Thyroid gland (tissue), 4 donors: ENCODE results near the gene ANO2. TPM values are rescaled to one million over a fixed set of nuclear protein-coding genes. Genes with fewer than 3 reads are reported as not detected.

Experiments
- DNase-seq, 2 donors: peaks; one replicate each; pipeline ENCODE4 v3.0.0-alpha.2; 2019
- H3K27ac ChIP-seq, 3 donors: fragments of 200-600 bp; sonication (generic); 1 replicate in 2 of 3; 2 replicates in 1 of 3; pipeline ENCODE4 v1.5.1; 2016 to 2019; ENCODE audit warnings: mild to moderate bottlenecking in 1 of 3, moderate library complexity in 1 of 3
- H3K27me3 ChIP-seq: fragments of 200-600 bp; sonication (generic); one replicate; pipeline ENCODE4 v1.5.1; 2019
- H3K36me3 ChIP-seq, 2 donors: fragments of 200-600 bp; sonication (generic); one replicate each; pipeline ENCODE4 v1.5.1; 2016 to 2019
- H3K4me1 ChIP-seq, 2 donors: fragments of 200-600 bp; sonication (generic); one replicate each; pipeline ENCODE4 v1.5.1; 2017 to 2019
- H3K4me3 ChIP-seq, 3 donors: fragments of 200-600 bp; sonication (generic); replicated peaks in 1 of 3; 1 replicate in 2 of 3; 2 replicates in 1 of 3; pipeline ENCODE4 v1.5.1; 2016; ENCODE audit warnings: mild to moderate bottlenecking in 1 of 3
- H3K9me3 ChIP-seq: fragments of 200-600 bp; sonication (generic); one replicate; pipeline ENCODE4 v1.5.1; 2017
- CTCF ChIP-seq, 6 experiments: fragments of 200-600 bp in 3 of 6; fragments of 450-650 bp in 3 of 6; sonication (generic) in 3 of 6; IDR thresholded peaks; one replicate each; pipeline ENCODE4 v1.5.1; 2016 to 2019; ENCODE audit warnings: antibody characterized with exemption in 6 of 6, mild to moderate bottlenecking in 2 of 6, inconsistent platforms in 1 of 6, moderate library complexity in 1 of 6
- POLR2A ChIP-seq, 2 donors: fragments of 450-650 bp; IDR thresholded peaks; one replicate each; pipeline ENCODE4 v1.6.1; 2017; ENCODE audit warnings: antibody characterized with exemption in 2 of 2, mild to moderate bottlenecking in 2 of 2, moderate library complexity in 1 of 2
- WGBS, 2 donors: methylation state at CpG; one replicate each; pipeline ENCODE4 v1.1.5; 2017; 5-methylcytosine and 5-hydroxymethylcytosine counted together
- intact Hi-C: fragments of 100-400 bp; cut with DNase I; formaldehyde crosslinking; loops from one replicate; pipeline ENCODE4 v1.15.1; 2023
- total RNA-seq, 4 donors: library from RNA; depleted of rRNA; stranded (reverse); fragments of >200 nt; gene quantifications; one replicate each; pipeline ENCODE4 v1.2.3, GENCODE V29; 2016

Gene ANO2
- total RNA-seq, 4 donors from 2014 or later: 0.78 to 7.0 (median 2.2) TPM

GRCh38 chr12:5557906-5558305, 387.2 kb downstream of the ANO2 start:
- no peak for DNase-seq
- H3K4me1 ChIP-seq: no peaks in the 10 kb centered on the region
- WGBS, 2 donors: 34% methylated on average over 3 of the region's 4 CpGs

DNA sequence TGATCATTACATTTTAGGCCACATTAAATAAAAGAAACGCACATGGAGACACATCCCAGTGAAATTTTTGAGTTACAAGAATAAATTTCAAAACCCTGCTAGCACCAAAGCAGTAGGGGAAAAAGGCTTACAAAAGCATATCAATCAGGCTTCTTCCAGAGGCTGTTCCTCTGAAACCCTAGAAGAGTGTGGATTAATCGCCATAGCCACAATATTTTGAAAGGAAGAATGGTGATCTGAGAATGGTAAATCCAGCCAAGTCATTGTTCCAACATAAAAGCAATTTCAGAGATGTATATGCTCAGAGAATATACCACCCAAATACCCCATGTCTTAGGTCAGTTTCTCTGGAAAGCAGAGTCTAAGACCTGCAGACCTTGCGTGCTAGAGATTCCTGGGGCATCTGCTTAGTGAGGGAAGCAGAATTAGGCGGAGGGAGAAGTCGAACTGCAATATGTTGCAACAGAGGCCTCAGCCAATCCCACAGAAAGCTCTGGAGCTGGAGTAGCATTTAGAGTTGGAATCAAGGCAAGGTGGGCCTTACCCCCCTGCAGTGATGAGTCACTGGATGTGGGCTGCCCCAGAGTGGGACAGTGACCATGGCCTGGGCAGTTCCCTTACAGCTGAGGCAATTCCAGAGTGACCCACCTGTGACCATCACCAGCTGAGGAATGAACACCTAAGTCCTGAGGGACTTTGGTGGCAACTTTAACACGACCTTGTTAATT, 387.9 kb downstream of the ANO2 start:
- intact Hi-C loops: no loop called here
- 87 to 89% methylated on average over 6 of the region's 6 CpGs for WGBS, 2 donors
- DNase-seq: no peak

More at GRCh38 chr12:5557906-5558305, 387.2 kb downstream of the ANO2 start:
- Histone ChIP-seq H3K36me3 (no peaks in the 10 kb centered on the region), H3K4me3 (no peak overlapping the region), H3K9me3 (no peaks in the 10 kb centered on the region), H3K27ac (no peak overlapping the region), H3K27me3 (no peaks in the 10 kb centered on the region)
- TF ChIP-seq POLR2A (IDR thresholded peaks at IDR 0.05) (no peak), CTCF (IDR thresholded peaks at IDR 0.05) (no peak)
- intact Hi-C loops: no loop called here

DNA sequence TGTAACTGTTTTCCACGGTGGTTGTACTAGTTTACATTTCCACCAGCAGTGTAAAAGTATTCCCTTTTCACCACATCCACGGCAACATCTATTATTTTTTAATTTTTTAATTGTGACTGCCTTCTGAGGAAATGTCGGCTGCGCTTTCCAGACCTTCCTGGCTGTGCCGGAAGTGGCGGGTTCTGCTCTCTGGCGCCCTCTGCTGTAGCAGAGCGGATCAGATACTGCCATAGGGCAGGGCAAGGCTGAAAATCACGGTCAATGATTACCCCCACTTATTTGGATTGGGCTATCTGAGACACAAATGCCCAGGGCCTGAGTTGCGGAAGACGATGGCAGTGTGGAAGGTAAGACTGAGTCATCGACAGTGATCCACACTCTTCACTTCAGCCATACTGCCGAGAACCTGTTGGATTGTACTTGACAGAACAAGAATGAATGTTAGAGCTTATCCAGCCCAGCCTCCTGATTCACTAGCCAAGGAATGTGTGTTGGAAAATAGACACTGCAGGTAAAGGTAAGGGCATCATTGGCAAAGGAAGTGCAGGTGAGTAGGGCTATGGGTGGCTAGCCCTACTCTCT, 388.9 kb downstream of the ANO2 start:
- no peaks in the 10 kb centered on the region for H3K36me3 ChIP-seq
- intact Hi-C loops: no loop called here
- WGBS, 2 donors: 90 to 93% methylated on average over 13 of the region's 13 CpGs
- H3K27ac ChIP-seq: no peak overlapping the region
- H3K9me3 ChIP-seq: no peaks in the 10 kb centered on the region
- H3K4me1 ChIP-seq: no peaks in the 10 kb centered on the region
- no peak overlapping the region for H3K4me3 ChIP-seq
- no peaks in the 10 kb centered on the region for H3K27me3 ChIP-seq
- TF ChIP-seq CTCF (IDR thresholded peaks at IDR 0.05): no peak
- no peak for TF ChIP-seq POLR2A (IDR thresholded peaks at IDR 0.05)
- DNase-seq: no peak

More for the DNA sequence above, 387.9 kb downstream of the ANO2 start:
- Histone ChIP-seq H3K36me3 (no peaks in the 10 kb centered on the region), H3K4me3 (no peak overlapping the region), H3K27ac (no peak overlapping the region), H3K9me3 (no peaks in the 10 kb centered on the region), H3K27me3 (no peaks in the 10 kb centered on the region), H3K4me1 (no peaks in the 10 kb centered on the region)
- no peak for TF ChIP-seq POLR2A (IDR thresholded peaks at IDR 0.05)
- no peak for TF ChIP-seq CTCF (IDR thresholded peaks at IDR 0.05)

- Histone ChIP-seq H3K27ac (no peak overlapping the region), H3K27me3 (no peaks in the 10 kb centered on the region), H3K36me3 (no peaks in the 10 kb centered on the region), H3K9me3 (no peaks in the 10 kb centered on the region), H3K4me1 (no peaks in the 10 kb centered on the region), H3K4me3 (no peak overlapping the region)
- no peak for DNase-seq
- no peak for TF ChIP-seq CTCF (IDR thresholded peaks at IDR 0.05)
- no peak for TF ChIP-seq POLR2A (IDR thresholded peaks at IDR 0.05)
- intact Hi-C loops: no loop called here
- 76 to 77% methylated on average over 4 of the region's 4 CpGs for WGBS, 2 donors
Observed at GRCh38 chr12:5554711-5555110, 390.3 kb downstream of the ANO2 start.

- no peaks in the 10 kb centered on the region for H3K4me1 ChIP-seq
- no peaks in the 10 kb centered on the region for H3K36me3 ChIP-seq
- no peak overlapping the region for H3K4me3 ChIP-seq
- H3K27ac ChIP-seq: no peak overlapping the region
- DNase-seq: no peak
- no peak for TF ChIP-seq POLR2A (IDR thresholded peaks at IDR 0.05)
- TF ChIP-seq CTCF (IDR thresholded peaks at IDR 0.05): no peak
- intact Hi-C loops: no loop called here
- no peaks in the 10 kb centered on the region for H3K9me3 ChIP-seq
- WGBS, 2 donors: 82 to 93% methylated on average over 5 of the region's 5 CpGs
- no peaks in the 10 kb centered on the region for H3K27me3 ChIP-seq
Observed at GRCh38 chr12:5549011-5549410, 396.0 kb downstream of the ANO2 start.
